IMR-90 (cell line): ENCODE results near the gene SEMA6A. TPM values are rescaled to one million over a fixed set of nuclear protein-coding genes. Genes with fewer than 3 reads are reported as not detected.

ENCODE experiments used
- ATAC-seq: fragments of 200-7000 bp; cut with Tn5 transposase; 2 replicates; pipeline ENCODE4 v1.9.1; 2020; ENCODE audit warnings: low read depth, mild to moderate bottlenecking, moderate library complexity
- BruUV-seq: library from RNA; stranded (reverse); fragments of 400-500 nt; replicated peaks from 2 replicates; lab custom pipeline; 2021; lab: Mats Ljungman, UMichigan
- CTCF ChIA-PET: fragments of 300-600 bp; formaldehyde crosslinking; extraction: SDS; loops from one replicate; lab custom pipeline; 2021; ENCODE audit warnings: antibody characterized with exemption; lab: Yijun Ruan, JAX
- POLR2A ChIA-PET: fragments of 300-600 bp; sonication (Branson Sonifier 250); formaldehyde crosslinking; loops from one replicate; lab custom pipeline; 2022; ENCODE audit warnings: antibody characterized with exemption; ENCODE audit not compliant: unreplicated experiment; lab: Charles Lee
- DNase-seq: peaks from one replicate; pipeline ENCODE4 v3.0.0; 2013
- H2AFZ ChIP-seq: replicated peaks from 2 replicates; pipeline ENCODE3; 2013; ENCODE audit warnings: low read length, mild to moderate bottlenecking; ENCODE audit not compliant: poor library complexity
- H2AK5ac ChIP-seq: 2 replicates; pipeline ENCODE4 v1.6.1; 2013; ENCODE audit warnings: low read depth, low read length, inconsistent platforms
- H2AK9ac ChIP-seq: replicated peaks from 2 replicates; pipeline ENCODE3; 2013; ENCODE audit warnings: mild to moderate bottlenecking, low read depth, low read length, moderate library complexity; ENCODE audit not compliant: poor library complexity
- H2BK120ac ChIP-seq: 2 replicates; pipeline ENCODE4 v1.6.1; 2013; ENCODE audit warnings: low read depth, low read length, inconsistent platforms
- H2BK15ac ChIP-seq: 3 replicates; pipeline ENCODE4 v1.6.1; 2013; ENCODE audit warnings: low read depth, low read length, inconsistent platforms
- H2BK20ac ChIP-seq: 2 replicates; pipeline ENCODE4 v1.6.1; 2013; ENCODE audit warnings: low read depth, mild to moderate bottlenecking, inconsistent platforms, low read length, moderate library complexity
- H2BK5ac ChIP-seq: 2 replicates; pipeline ENCODE4 v1.6.1; 2013; ENCODE audit warnings: mild to moderate bottlenecking, low read depth, low read length, inconsistent platforms; ENCODE audit not compliant: poor library complexity, severe bottlenecking
- H3K14ac ChIP-seq: replicated peaks from 2 replicates; pipeline ENCODE4 v1.6.1; 2013; ENCODE audit warnings: low read depth, low read length, inconsistent platforms
- H3K18ac ChIP-seq: 2 replicates; pipeline ENCODE4 v1.6.1; 2013; ENCODE audit warnings: low read depth, low read length, control low read depth
- H3K23ac ChIP-seq: 2 replicates; pipeline ENCODE4 v1.6.1; 2013; ENCODE audit warnings: low read depth, low read length, inconsistent platforms
- H3K27ac ChIP-seq: 2 replicates; pipeline ENCODE4 v1.5.1; 2013; ENCODE audit warnings: mild to moderate bottlenecking, control low read depth, low read length; ENCODE audit not compliant: insufficient read depth
- H3K27me3 ChIP-seq: 2 replicates; pipeline ENCODE4 v1.6.1; 2013; ENCODE audit warnings: low read length; ENCODE audit not compliant: control insufficient read depth, insufficient read depth
- H3K36me3 ChIP-seq: 2 replicates; pipeline ENCODE4 v1.6.1; 2013; ENCODE audit warnings: low read length, mixed read lengths; ENCODE audit not compliant: control insufficient read depth, insufficient read depth
- H3K4ac ChIP-seq: 2 replicates; pipeline ENCODE4 v1.6.1; 2013; ENCODE audit warnings: low read depth, low read length, inconsistent platforms
- H3K4me1 ChIP-seq: 2 replicates; pipeline ENCODE4 v1.6.1; 2013; ENCODE audit warnings: low read length, mixed read lengths; ENCODE audit not compliant: control insufficient read depth, insufficient read depth
- H3K4me2 ChIP-seq: 2 replicates; pipeline ENCODE4 v1.6.1; 2013; ENCODE audit warnings: low read depth, mild to moderate bottlenecking, control low read depth, low read length, moderate library complexity
- H3K4me3 ChIP-seq: 2 replicates; pipeline ENCODE4 v1.5.1; 2013; ENCODE audit warnings: low read depth, mild to moderate bottlenecking, control low read depth, low read length, moderate library complexity; ENCODE audit not compliant: insufficient read depth
- H3K56ac ChIP-seq: 2 replicates; pipeline ENCODE4 v1.6.1; 2013; ENCODE audit warnings: low read length, inconsistent platforms; ENCODE audit not compliant: insufficient read depth; ENCODE audit errors: extremely low read depth
- H3K79me1 ChIP-seq, 2 experiments: 2 replicates each; pipeline ENCODE4 v1.6.1; 2013; ENCODE audit warnings: low read length in 2 of 2, inconsistent platforms in 1 of 2, low read depth in 1 of 2
- H3K9ac ChIP-seq: 2 replicates; pipeline ENCODE4 v1.6.1; 2013; ENCODE audit warnings: low read depth, low read length, control low read depth
- H3K9me1 ChIP-seq: 2 replicates; pipeline ENCODE4 v1.6.1; 2013; ENCODE audit warnings: low read length, inconsistent platforms; ENCODE audit not compliant: insufficient read depth
- H3K9me3 ChIP-seq: 2 replicates; pipeline ENCODE4 v1.6.1; 2013; ENCODE audit warnings: low read length; ENCODE audit not compliant: control insufficient read depth, insufficient read depth
- H4K20me1 ChIP-seq: 2 replicates; pipeline ENCODE4 v1.6.1; 2013; ENCODE audit warnings: low read length, inconsistent platforms; ENCODE audit not compliant: insufficient read depth
- H4K5ac ChIP-seq: 2 replicates; pipeline ENCODE4 v1.6.1; 2013; ENCODE audit warnings: mild to moderate bottlenecking, low read depth, low read length, control low read depth
- H4K8ac ChIP-seq, 2 experiments: 2 replicates each; pipeline ENCODE4 v1.6.1; 2013; ENCODE audit warnings: low read depth in 2 of 2, low read length in 2 of 2, control low read depth in 1 of 2, inconsistent platforms in 1 of 2
- H4K91ac ChIP-seq: 2 replicates; pipeline ENCODE4 v1.6.1; 2013; ENCODE audit warnings: low read depth, low read length, inconsistent platforms; ENCODE audit not compliant: insufficient read depth
- FOS ChIP-seq: fragments of 150-350 bp; IDR thresholded peaks from 2 replicates; pipeline ENCODE4 v1.6.1; 2016; ENCODE audit warnings: low read depth, low read length
- SMC3 ChIP-seq: fragments of 150-350 bp; IDR thresholded peaks from 2 replicates; pipeline ENCODE4 v1.6.1; 2016; ENCODE audit warnings: low read depth, mild to moderate bottlenecking, antibody characterized with exemption, low read length, moderate library complexity
- WGBS, 2 experiments: methylation state at CpG; one replicate each; pipeline versions ENCODE4 v1.1.5 to v1.1.7; 2013; ENCODE audit warnings: missing lambda C conversion rate in 2 of 2; ENCODE audit not compliant: insufficient read length in 1 of 2; ENCODE audit errors: extremely low coverage in 2 of 2; 5-methylcytosine and 5-hydroxymethylcytosine counted together
- dilution Hi-C: fragments of 300-500 bp; cut with HindIII; formaldehyde crosslinking; loops from one replicate; pipeline ENCODE4 v1.14.3; 2018; ENCODE audit warnings: low sequenced_read_pairs; ENCODE audit not compliant: unreplicated experiment
- in situ Hi-C: fragments of 300-500 bp; cut with MboI; formaldehyde crosslinking; loops from 3 replicates; pipeline ENCODE4 v1.14.3; 2019; ENCODE audit warnings: low sequenced_read_pairs, inconsistent platforms, mixed read lengths
- intact Hi-C: fragments of 100-400 bp; cut with micrococcal nuclease; formaldehyde crosslinking; loops from 2 replicates; pipeline ENCODE4 v1.10.0; 2022
- polyA plus RNA-seq, 3 experiments: library from polyadenylated mRNA; depleted of rRNA; stranded (reverse); fragments of >200 nt; gene quantifications; 2 replicates each; pipeline ENCODE4 v1.2.3, GENCODE V29; 2012; ENCODE audit warnings: low replicate concordance in 1 of 3
- total RNA-seq: library from RNA; depleted of rRNA; stranded (reverse); fragments of >200 nt; gene quantifications from 2 replicates; pipeline ENCODE4 v1.2.3, GENCODE V29; 2012
- TF ChIP-seq, protein P1 (sequence below): fragments of 150-350 bp; IDR thresholded peaks from 2 replicates; pipeline ENCODE4 v1.6.1; 2017; ENCODE audit warnings: mild to moderate bottlenecking, antibody characterized with exemption, low read length, low read depth

The SEMA6A gene
- total and polyA plus RNA-seq, 2 of the 4 experiments (the other 2 are of a cell fraction) = 0.27 to 0.36 TPM

DNA sequence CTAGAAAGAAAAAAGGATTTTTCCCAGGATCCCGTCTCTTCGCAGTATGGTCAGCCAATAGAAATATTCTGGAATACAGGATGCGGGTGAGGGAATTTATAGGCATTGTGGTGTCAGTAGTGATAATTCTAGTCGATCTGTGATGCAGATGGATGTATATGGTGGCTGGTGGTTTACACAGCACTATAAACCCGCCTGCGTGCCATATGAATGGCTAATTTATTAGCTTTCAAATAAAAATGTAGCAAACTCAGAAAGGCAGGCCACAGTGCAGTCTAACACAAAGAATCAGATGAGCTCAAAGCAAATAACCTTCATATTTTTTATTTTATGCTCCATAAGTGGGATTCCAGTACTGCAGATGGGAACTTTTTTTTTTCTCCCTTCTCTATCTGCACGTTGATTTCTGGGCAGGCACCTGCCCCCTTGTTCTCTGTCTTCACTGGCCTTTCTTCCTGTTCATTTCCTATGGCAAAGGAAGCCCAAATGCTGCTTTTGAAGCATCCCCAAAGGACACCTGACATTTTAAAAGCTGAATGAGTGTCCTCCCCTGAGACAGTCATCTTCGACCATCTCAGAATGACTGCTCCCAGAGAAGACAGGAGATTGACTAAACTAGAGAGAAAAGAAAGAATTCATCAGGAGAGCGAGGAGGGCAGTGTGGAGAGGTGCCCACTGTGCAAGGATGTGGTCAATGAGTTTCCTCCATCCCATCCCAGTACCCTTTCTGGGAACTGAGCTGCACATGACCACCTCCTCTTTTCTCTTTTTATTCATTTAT, 52.1 kb downstream of the SEMA6A start:
- no peak for ATAC-seq
- Histone ChIP-seq H2BK5ac (no peak overlapping the region), H2AK5ac (no peak overlapping the region), H3K23ac (no peak overlapping the region), H2AK9ac (no peak overlapping the region), H3K4me3 (no peak overlapping the region), H3K18ac (no peak overlapping the region), H2BK15ac (no peak overlapping the region), H2AFZ (no peak overlapping the region), H3K14ac (no peak overlapping the region), H3K9me1 (no peaks in the 10 kb centered on the region), H3K4me2 (no peak overlapping the region), H2BK20ac (no peak overlapping the region), H2BK120ac (no peak overlapping the region), H3K36me3 (no peaks in the 10 kb centered on the region), H3K4ac (no peak overlapping the region), H4K5ac (no peak overlapping the region), H4K8ac (no peak overlapping the region), H3K9me3 (no peaks in the 10 kb centered on the region), H4K91ac (no peak overlapping the region), H3K79me1 (no peaks in the 10 kb centered on the region), H4K20me1 (no peaks in the 10 kb centered on the region), H3K27ac (no peak overlapping the region), H3K56ac (no peak overlapping the region), H3K27me3 (peaks cover 1% of the 10 kb centered on the region; the same call in 1 of the 2 replicates), H3K4me1 (no peaks in the 10 kb centered on the region), H3K9ac (no peak overlapping the region)
- no peak for DNase-seq
- dilution Hi-C loops = no loop called here
- ChIA-PET CTCF (no interaction called here), POLR2A (no interaction called here)
- intact Hi-C loops = no loop called here
- BruUV-seq = no TSS peak
- no CpG with 5 or more reads among the region's 9 CpGs for whole genome bisulfite sequencing, 2 experiments
- no peak for TF ChIP-seq FOS
- TF ChIP-seq, protein P1, sequence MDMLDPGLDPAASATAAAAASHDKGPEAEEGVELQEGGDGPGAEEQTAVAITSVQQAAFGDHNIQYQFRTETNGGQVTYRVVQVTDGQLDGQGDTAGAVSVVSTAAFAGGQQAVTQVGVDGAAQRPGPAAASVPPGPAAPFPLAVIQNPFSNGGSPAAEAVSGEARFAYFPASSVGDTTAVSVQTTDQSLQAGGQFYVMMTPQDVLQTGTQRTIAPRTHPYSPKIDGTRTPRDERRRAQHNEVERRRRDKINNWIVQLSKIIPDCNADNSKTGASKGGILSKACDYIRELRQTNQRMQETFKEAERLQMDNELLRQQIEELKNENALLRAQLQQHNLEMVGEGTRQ = no peak
- TF ChIP-seq SMC3 = no peak
- in situ Hi-C loops = no loop called here
